CD14-positive monocyte (primary cell): ENCODE results near the gene EXOC6B. TPM values are rescaled to one million over a fixed set of nuclear protein-coding genes. Genes with fewer than 3 reads are reported as not detected.

ENCODE experiments used
- DNase-seq, 3 donors: peaks; one replicate each; pipeline ENCODE4 v3.0.0-alpha.2; 2011 to 2022
- H2AFZ ChIP-seq: 2 replicates; pipeline ENCODE4 v1.6.0; 2012; ENCODE audit warnings: mild to moderate bottlenecking, low read depth, low read length, inconsistent platforms; ENCODE audit not compliant: insufficient read depth, poor library complexity, severe bottlenecking
- H3K27ac ChIP-seq, 2 donors: 1 replicate in 1 of 2; 2 replicates in 1 of 2; pipeline ENCODE4 v1.5.1; 2012 to 2013; ENCODE audit warnings: low read length in 2 of 2, control low read depth in 1 of 2, inconsistent platforms in 1 of 2, low read depth in 1 of 2, mild to moderate bottlenecking in 1 of 2
- H3K27me3 ChIP-seq, 2 donors: one replicate each; pipeline versions ENCODE4 v1.6.0 to v1.6.1; 2011 to 2013; ENCODE audit warnings: low read length in 2 of 2; ENCODE audit not compliant: control insufficient read depth in 2 of 2, insufficient read depth in 2 of 2
- H3K36me3 ChIP-seq, 2 donors: replicated peaks in 1 of 2; 1 replicate in 1 of 2; 2 replicates in 1 of 2; pipeline versions ENCODE4 v1.5.1 to v1.6.1; 2012 to 2013; ENCODE audit warnings: low read length in 2 of 2, control low read depth in 1 of 2, inconsistent platforms in 1 of 2, mild to moderate bottlenecking in 1 of 2; ENCODE audit not compliant: insufficient read depth in 2 of 2, control insufficient read depth in 1 of 2
- H3K4me1 ChIP-seq, 2 donors: 1 replicate in 1 of 2; 2 replicates in 1 of 2; pipeline versions ENCODE4 v1.5.1 to v1.6.1; 2012 to 2013; ENCODE audit warnings: low read length in 2 of 2, control low read depth in 1 of 2, inconsistent platforms in 1 of 2, mild to moderate bottlenecking in 1 of 2, moderate library complexity in 1 of 2; ENCODE audit not compliant: insufficient read depth in 2 of 2, control insufficient read depth in 1 of 2
- H3K4me2 ChIP-seq: replicated peaks from 2 replicates; pipeline ENCODE3; 2012; ENCODE audit warnings: low read length, moderate library complexity, mild to moderate bottlenecking; ENCODE audit not compliant: poor library complexity, severe bottlenecking; ENCODE audit errors: extremely low read depth
- H3K4me3 ChIP-seq, 3 experiments: fragments of 200-600 bp in 1 of 3; sonication (generic) in 1 of 3; replicated peaks in 1 of 3; 1 replicate in 2 of 3; 2 replicates in 1 of 3; pipeline ENCODE4 v1.5.1; 2011 to 2013; ENCODE audit warnings: low read length in 3 of 3, mild to moderate bottlenecking in 3 of 3, control low read depth in 2 of 3, low read depth in 2 of 3, inconsistent platforms in 1 of 3, moderate library complexity in 1 of 3
- H3K79me2 ChIP-seq: 2 replicates; pipeline ENCODE4 v1.6.0; 2012; ENCODE audit warnings: mild to moderate bottlenecking, control low read depth, inconsistent platforms, low read length, moderate library complexity; ENCODE audit not compliant: insufficient read depth
- H3K9ac ChIP-seq: 2 replicates; pipeline ENCODE4 v1.6.0; 2017; ENCODE audit warnings: low read length, mild to moderate bottlenecking; ENCODE audit not compliant: insufficient read depth, poor library complexity, severe bottlenecking
- H3K9me3 ChIP-seq, 2 donors: replicated peaks in 1 of 2; 1 replicate in 1 of 2; 2 replicates in 1 of 2; pipeline versions ENCODE4 v1.5.1 to v1.6.1; 2012 to 2013; ENCODE audit warnings: low read length in 2 of 2, control low read depth in 1 of 2; ENCODE audit not compliant: control insufficient read depth in 1 of 2, insufficient read depth in 1 of 2
- H4K20me1 ChIP-seq: 2 replicates; pipeline ENCODE4 v1.6.0; 2012; ENCODE audit warnings: mild to moderate bottlenecking, low read length, control low read depth, moderate library complexity; ENCODE audit not compliant: insufficient read depth
- H3K27ac Mint-ChIP-seq, 7 donors: one replicate each; pipeline ENCODE4 v1.8.0; 2020; ENCODE audit warnings: mild to moderate bottlenecking in 7 of 7, mixed read lengths in 7 of 7, moderate library complexity in 6 of 7, inconsistent platforms in 2 of 7
- H3K27me3 Mint-ChIP-seq, 3 donors: one replicate each; pipeline ENCODE4 v1.8.0; 2021 to 2022; ENCODE audit warnings: low read depth in 3 of 3, mild to moderate bottlenecking in 3 of 3, mixed read lengths in 3 of 3, moderate library complexity in 3 of 3, inconsistent platforms in 1 of 3
- H3K36me3 Mint-ChIP-seq, 2 donors: one replicate each; pipeline ENCODE4 v1.8.0; 2020; ENCODE audit warnings: mixed read lengths in 2 of 2, inconsistent platforms in 1 of 2, mild to moderate bottlenecking in 1 of 2
- H3K4me1 Mint-ChIP-seq: one replicate; pipeline ENCODE4 v1.8.0; 2020; ENCODE audit warnings: mild to moderate bottlenecking, mixed read lengths
- H3K4me3 Mint-ChIP-seq, 2 donors: one replicate each; pipeline ENCODE4 v1.8.0; 2020; ENCODE audit warnings: mild to moderate bottlenecking in 2 of 2, mixed read lengths in 2 of 2, moderate library complexity in 1 of 2
- H3K9me3 Mint-ChIP-seq, 7 donors: one replicate each; pipeline ENCODE4 v1.8.0; 2020 to 2022; ENCODE audit warnings: mixed read lengths in 7 of 7, mild to moderate bottlenecking in 6 of 7, moderate library complexity in 6 of 7, inconsistent platforms in 2 of 7
- CTCF ChIP-seq: fragments of 200-600 bp; IDR thresholded peaks from one replicate; pipeline ENCODE4 v1.8.0; 2022; ENCODE audit warnings: antibody characterized with exemption, mild to moderate bottlenecking
- WGBS: methylation state at CpG from one replicate; pipeline ENCODE4 v1.1.5; 2013; ENCODE audit warnings: missing lambda C conversion rate; ENCODE audit not compliant: insufficient coverage; 5-methylcytosine and 5-hydroxymethylcytosine counted together
- intact Hi-C, 2 donors: fragments of 100-400 bp; cut with micrococcal nuclease; formaldehyde crosslinking; loops; one replicate each; pipeline versions ENCODE4 v1.15.0 to v1.15.1; 2023
- polyA plus RNA-seq, 3 donors: library from polyadenylated mRNA; depleted of rRNA in 1 of 3; unstranded in 2 of 3; stranded (reverse) in 1 of 3; fragments of 300-500 nt in 2 of 3; fragments of >200 nt in 1 of 3; fragmentation: Illumina TruSeq in 2 of 3; gene quantifications; 1 replicate in 2 of 3; 2 replicates in 1 of 3; pipeline ENCODE4 v1.2.3, GENCODE V29; 2012 to 2021

Gene EXOC6B
- polyA plus RNA-seq, 3 donors: 1.8 to 2.8 (median 2.1) TPM

GRCh38 chr2:72362733-72363132, 463.1 kb downstream of the EXOC6B start:
- H3K79me2 ChIP-seq: no peaks in the 10 kb centered on the region
- H3K27ac ChIP-seq: no peak overlapping the region
- H2AFZ ChIP-seq: no peak overlapping the region
- intact Hi-C loops: no loop called here
- DNase-seq: no peak
- no peaks in the 10 kb centered on the region for H3K27me3 ChIP-seq
- H3K9me3 Mint-ChIP-seq: peaks cover 0 to 9% (median 4%) of the 10 kb centered on the region in 7 donors
- no peak overlapping the region for H3K4me3 ChIP-seq
- no peak overlapping the region for H3K4me3 Mint-ChIP-seq
- TF ChIP-seq CTCF: no peak
- no peaks in the 10 kb centered on the region for H3K4me1 ChIP-seq
- no peaks in the 10 kb centered on the region for H3K36me3 ChIP-seq
- no peaks in the 10 kb centered on the region for H3K4me1 Mint-ChIP-seq
- no peak overlapping the region for H3K4me2 ChIP-seq
- peaks cover 0 to 6% of the 10 kb centered on the region in 2 donors for H3K9me3 ChIP-seq
- peaks cover 0 to 3% of the 10 kb centered on the region in 2 donors for H3K36me3 Mint-ChIP-seq
- H3K27me3 Mint-ChIP-seq: no peaks in the 10 kb centered on the region
- H4K20me1 ChIP-seq: no peaks in the 10 kb centered on the region
- H3K27ac Mint-ChIP-seq: no peak overlapping the region
- H3K9ac ChIP-seq: no peak overlapping the region

- H3K4me3 ChIP-seq: no peak overlapping the region
- H3K9me3 ChIP-seq: peaks cover 0 to 3% of the 10 kb centered on the region in 2 donors
- TF ChIP-seq CTCF: no peak
- no peak overlapping the region for H2AFZ ChIP-seq
- H3K4me1 Mint-ChIP-seq: no peaks in the 10 kb centered on the region
- H3K27me3 Mint-ChIP-seq: peaks cover 0 to 2% (median 0%) of the 10 kb centered on the region in 3 donors
- H3K36me3 ChIP-seq: no peaks in the 10 kb centered on the region
- no peak overlapping the region for H3K4me2 ChIP-seq
- no peak overlapping the region for H3K27ac ChIP-seq
- H3K36me3 Mint-ChIP-seq: no peaks in the 10 kb centered on the region
- H3K79me2 ChIP-seq: no peaks in the 10 kb centered on the region
- H4K20me1 ChIP-seq: no peaks in the 10 kb centered on the region
- no peak overlapping the region for H3K9ac ChIP-seq
- H3K27me3 ChIP-seq: no peaks in the 10 kb centered on the region
- no peak overlapping the region for H3K4me3 Mint-ChIP-seq
- intact Hi-C loops: no loop called here
- DNase-seq: no peak
- peaks cover 0 to 6% (median 3%) of the 10 kb centered on the region in 7 donors for H3K9me3 Mint-ChIP-seq
- H3K4me1 ChIP-seq: no peaks in the 10 kb centered on the region
- WGBS: no CpG with 5 or more reads among the region's 2 CpGs
- H3K27ac Mint-ChIP-seq: no peak overlapping the region
Measured at GRCh38 chr2:72361521-72361920, 464.3 kb downstream of the EXOC6B start.
